ENCODE measurements around the gene IL25.
"Not testable (repeated sequence)": the region's sequence is repeated elsewhere in the genome, so short reads cannot be mapped to it uniquely, and the experiment has no call there.

IL25 gene

GRCh38 chr14:23371865-23372264 lies 744 bp upstream of the IL25 start:
- in situ Hi-C loops (cut with MboI; ENCODE audit: low sequenced_read_pairs), result no loop called here

GRCh38 chr14:23373041-23373440 lies 432 bp downstream of the IL25 start:
- in situ Hi-C loops (cut with MboI; ENCODE audit: low sequenced_read_pairs), result no loop called here

GRCh38 chr14:23375527-23376251 lies 3.1 kb downstream of the IL25 start:
- in situ Hi-C loops (cut with MboI; ENCODE audit: low sequenced_read_pairs), result no loop called here

GRCh38 chr14:23376482-23377197 lies 4.0 kb downstream of the IL25 start, which contains the start of gene CMTM5:
Gene CMTM5 (plus strand): TSS chr14:23377046. CDS start chr14:23377252, 206 bp downstream.
- in situ Hi-C loops (cut with MboI; ENCODE audit: low sequenced_read_pairs), result no loop called here

GRCh38 chr14:23377198-23377550 lies 4.6 kb downstream of the IL25 start:
- in situ Hi-C loops (cut with MboI; ENCODE audit: low sequenced_read_pairs), result no loop called here

GRCh38 chr14:23377573-23378563 lies 5.3 kb downstream of the IL25 start:
- in situ Hi-C loops (cut with MboI; ENCODE audit: low sequenced_read_pairs), result no loop called here

- in situ Hi-C loops (cut with MboI; ENCODE audit: low sequenced_read_pairs), result no loop called here
These were observed 6.1 kb downstream of the IL25 start for GRCh38 chr14:23378612-23379220.

GRCh38 chr14:23379366-23380196 lies 7.0 kb downstream of the IL25 start:
- in situ Hi-C loops (cut with MboI; ENCODE audit: low sequenced_read_pairs), result no loop called here

- in situ Hi-C loops (cut with MboI; ENCODE audit: low sequenced_read_pairs), result no loop called here
These were observed 7.7 kb downstream of the IL25 start for GRCh38 chr14:23380197-23380914.

GRCh38 chr14:23380976-23381375 lies 8.4 kb downstream of the IL25 start:
- in situ Hi-C loops (cut with MboI; ENCODE audit: low sequenced_read_pairs), result no loop called here

GRCh38 chr14:23381871-23382270 lies 9.3 kb downstream of the IL25 start:
- in situ Hi-C loops (cut with MboI; ENCODE audit: low sequenced_read_pairs), result no loop called here

GRCh38 chr14:23382276-23382675 lies 9.7 kb downstream of the IL25 start:
- in situ Hi-C loops (cut with MboI; ENCODE audit: low sequenced_read_pairs), result no loop called here

GRCh38 chr14:23382731-23383440 lies 10.3 kb downstream of the IL25 start:
- in situ Hi-C loops (cut with MboI; ENCODE audit: low sequenced_read_pairs), result no loop called here

- in situ Hi-C loops (cut with MboI; ENCODE audit: low sequenced_read_pairs), result no loop called here
These were observed 11.9 kb downstream of the IL25 start for GRCh38 chr14:23384364-23385080.

GRCh38 chr14:23385244-23385641 lies 12.6 kb downstream of the IL25 start:
- in situ Hi-C loops (cut with MboI; ENCODE audit: low sequenced_read_pairs), result no loop called here

GRCh38 chr14:23385642-23386265 lies 13.1 kb downstream of the IL25 start:
- in situ Hi-C loops (cut with MboI; ENCODE audit: low sequenced_read_pairs), result no loop called here

GRCh38 chr14:23386266-23386657 lies 13.7 kb downstream of the IL25 start:
- in situ Hi-C loops (cut with MboI; ENCODE audit: low sequenced_read_pairs), result not testable (repeated sequence)

- in situ Hi-C loops (cut with MboI; ENCODE audit: low sequenced_read_pairs), result no loop called here
These were observed 14.4 kb downstream of the IL25 start for GRCh38 chr14:23386999-23387398.

All from HL-60/S4 treated with phorbol 12-myristate 13-acetate at 8.2 ng/mL for 4 days and 3 days (cell line).